HS-5 (cell line): ENCODE data around the gene OSBP.

Source experiments
- DNase-seq: peaks from one replicate; pipeline ENCODE4 v3.0.0-alpha.2; 2012; ENCODE audit warnings: low read depth

OSBP gene

GRCh38 chr11:59607703-59608454, 7.7 kb downstream of the OSBP start:
- no peak for DNase-seq

- no peak for DNase-seq
These were observed 13.1 kb downstream of the OSBP start for GRCh38 chr11:59602432-59602831.

- no peak for DNase-seq
These were observed 13.8 kb downstream of the OSBP start for GRCh38 chr11:59601788-59602187.

- no peak for DNase-seq
These were observed 14.9 kb downstream of the OSBP start for GRCh38 chr11:59600636-59601035.

GRCh38 chr11:59600234-59600633, 15.3 kb downstream of the OSBP start:
- no peak for DNase-seq

- DNase-seq, result no peak
These were observed 16.6 kb downstream of the OSBP start for GRCh38 chr11:59598961-59599360.

- DNase-seq, result no peak
These were observed 31.3 kb downstream of the OSBP start for GRCh38 chr11:59584294-59584693.

- DNase-seq, result no peak
These were observed 33.6 kb downstream of the OSBP start for GRCh38 chr11:59582006-59582405.

GRCh38 chr11:59578369-59578768, 37.2 kb downstream of the OSBP start:
- no peak for DNase-seq

- DNase-seq, result no peak
These were observed 40.1 kb downstream of the OSBP start for GRCh38 chr11:59575505-59575904.

- DNase-seq, result no peak
These were observed 40.6 kb downstream of the OSBP start for GRCh38 chr11:59574932-59575502.

- DNase-seq, result peak; percentile 15
These were observed 41.1 kb downstream of the OSBP start for GRCh38 chr11:59574467-59574866.

GRCh38 chr11:59573216-59573615, 42.4 kb downstream of the OSBP start:
- DNase-seq, result peak; percentile 76

- DNase-seq, result no peak
These were observed 43.5 kb downstream of the OSBP start for GRCh38 chr11:59572091-59572490.

- DNase-seq, result no peak
These were observed 53.3 kb downstream of the OSBP start for GRCh38 chr11:59562292-59562691.

GRCh38 chr11:59560702-59561473, 54.7 kb downstream of the OSBP start:
- DNase-seq, result peak; percentile 71

- peak; percentile 72 for DNase-seq
These were observed 55.3 kb downstream of the OSBP start for GRCh38 chr11:59560290-59560701.

- DNase-seq, result no peak
These were observed 55.7 kb downstream of the OSBP start for GRCh38 chr11:59559886-59560285.

- no peak for DNase-seq
These were observed 57.3 kb downstream of the OSBP start for GRCh38 chr11:59558270-59558643.

- no peak for DNase-seq
These were observed 58.6 kb downstream of the OSBP start for GRCh38 chr11:59556917-59557348.

- DNase-seq, result peak; percentile 87
These were observed 59.3 kb downstream of the OSBP start for GRCh38 chr11:59556115-59556916.

GRCh38 chr11:59555601-59556114, 59.9 kb downstream of the OSBP start:
- no peak for DNase-seq
